ENCODE results near the gene CXCL10. TPM values are rescaled to one million over a fixed set of nuclear protein-coding genes. Genes with fewer than 3 reads are reported as not detected.

Gene CXCL10
- total and polyA plus RNA-seq, 10 of the 15 experiments (the other 5 are each of a cell fraction or from before 2014, with no cell fraction given), result 0.46 to 19.5 (median 2.6) TPM

- POLR2A ChIA-PET, result no interaction called here
- no TSS peak for BruUV-seq (replicated peaks)
- H3K4me2 ChIP-seq (ENCODE audit: control insufficient read depth, insufficient read depth), result no peak overlapping the region
- H3K9me3 ChIP-seq (replicated peaks; ENCODE audit: control insufficient read depth, insufficient read depth, low read length), result no peaks in the 10 kb centered on the region
- H4K20me1 ChIP-seq (ENCODE audit: control insufficient read depth, insufficient read depth), result no peaks in the 10 kb centered on the region
- CTCF ChIA-PET, result no interaction called here
- no peaks in the 10 kb centered on the region for H3K79me2 ChIP-seq (ENCODE audit: control insufficient read depth, insufficient read depth, low read length)
- RAD21 ChIA-PET (ENCODE audit: unreplicated experiment), result no interaction called here
- H3K9ac ChIP-seq (ENCODE audit: control insufficient read depth, insufficient read depth, low read length), result no peak overlapping the region
- FAIRE-seq, result no peak
- intact Hi-C loops (cut with micrococcal nuclease; ENCODE audit: unreplicated experiment), result no loop called here
- H3K36me3 ChIP-seq (ENCODE audit: control insufficient read depth in 2 of 2, insufficient read depth in 2 of 2, low read length in 1 of 2), result peaks cover 1 to 32% of the 10 kb centered on the region in 2 experiments
- SMC1A ChIA-PET (ENCODE audit: uncharacterized antibody, unreplicated experiment), result no interaction called here
- no peak overlapping the region for H2AFZ ChIP-seq (ENCODE audit: control insufficient read depth, low read depth, low read length)
- no peak for ATAC-seq
- no peaks in the 10 kb centered on the region for H3K4me1 ChIP-seq (ENCODE audit: control insufficient read depth, insufficient read depth, low read length)
- DNase-seq (ENCODE audit: low read depth, low spot score), result no peak
- in situ Hi-C loops (cut with MboI), result no loop called here
- no peak overlapping the region for H3K27ac ChIP-seq (ENCODE audit: control insufficient read depth, insufficient read depth)
- TF ChIP-seq ELK1 (IDR thresholded peaks at IDR 0.05; ENCODE audit: low read depth, low read length), result no peak
- TF ChIP-seq RAD51 (IDR thresholded peaks at IDR 0.05), result no peak
- H3K4me3 ChIP-seq, result no peak overlapping the region
- no peaks in the 10 kb centered on the region for H3K27me3 ChIP-seq (replicated peaks in 1 of 2; ENCODE audit: control insufficient read depth in 2 of 2, insufficient read depth in 2 of 2, low read length in 1 of 2)
These were observed 49.5 kb downstream of the CXCL10 start for GRCh38 chr4:75973766-75974165.

Other genes with a start within 250 kb of the CXCL10 start
Only the 7 nearest of the 9 such genes appear.
- gene PPEF2, start 121.0 kb downstream of the CXCL10 start, total RNA-seq (2014; rRNA removed), result not detected in 2 replicates
- not detected in 2 replicates for gene PPEF2, start 121.0 kb downstream of the CXCL10 start, total RNA-seq (2014; rRNA removed; fragmentation: Illumina TruSeq; extraction: Trizol)
- not detected in 2 replicates for gene PPEF2, start 121.0 kb downstream of the CXCL10 start, total RNA-seq (2021)
- gene PPEF2, start 121.0 kb downstream of the CXCL10 start, polyA plus RNA-seq (2011; rRNA removed), result not detected in 2 replicates
- gene PPEF2, start 121.0 kb downstream of the CXCL10 start, polyA plus RNA-seq (2014; fragmentation: Illumina TruSeq; extraction: Trizol), result not detected in 2 replicates
- not detected for gene PPEF2, start 121.0 kb downstream of the CXCL10 start, polyA plus RNA-seq (2014; fragmentation: Nextera tagmentation; extraction: Ambion mirVana)
- not detected in 2 replicates for gene PPEF2, start 121.0 kb downstream of the CXCL10 start, polyA plus RNA-seq (2014; rRNA removed)
- gene PPEF2, start 121.0 kb downstream of the CXCL10 start, polyA plus RNA-seq (2016; fragmentation: Nextera tagmentation; extraction: Ambion mirVana), result not detected
- 3.3 and 4.0 TPM in 2 replicates for gene NAAA, start 82.5 kb downstream of the CXCL10 start, total RNA-seq (2014; rRNA removed)
- 1.9 and 2.9 TPM in 2 replicates for gene NAAA, start 82.5 kb downstream of the CXCL10 start, total RNA-seq (2014; rRNA removed; fragmentation: Illumina TruSeq; extraction: Trizol)
- gene NAAA, start 82.5 kb downstream of the CXCL10 start, total RNA-seq (2021), result 3.4 and 4.9 TPM in 2 replicates
- gene NAAA, start 82.5 kb downstream of the CXCL10 start, polyA plus RNA-seq (2011; rRNA removed), result 0.60 and 0.71 TPM in 2 replicates
- gene NAAA, start 82.5 kb downstream of the CXCL10 start, polyA plus RNA-seq (2014; fragmentation: Illumina TruSeq; extraction: Trizol), result 3.2 and 3.3 TPM in 2 replicates
- gene NAAA, start 82.5 kb downstream of the CXCL10 start, polyA plus RNA-seq (2014; fragmentation: Nextera tagmentation; extraction: Ambion mirVana), result 1 to 10 TPM; 1.2 to 1.4 TPM
- 2.8 and 4.2 TPM in 2 replicates for gene NAAA, start 82.5 kb downstream of the CXCL10 start, polyA plus RNA-seq (2014; rRNA removed)
- gene NAAA, start 82.5 kb downstream of the CXCL10 start, polyA plus RNA-seq (2016; fragmentation: Nextera tagmentation; extraction: Ambion mirVana), result 1 to 10 TPM; 1.9 to 4.0 TPM
- gene SDAD1, start 32.6 kb downstream of the CXCL10 start, total RNA-seq (2014; rRNA removed), result 20.5 and 21.2 TPM in 2 replicates
- 34.8 and 36.7 TPM in 2 replicates for gene SDAD1, start 32.6 kb downstream of the CXCL10 start, total RNA-seq (2014; rRNA removed; fragmentation: Illumina TruSeq; extraction: Trizol)
- gene SDAD1, start 32.6 kb downstream of the CXCL10 start, total RNA-seq (2021), result 34.0 and 34.3 TPM in 2 replicates
- gene SDAD1, start 32.6 kb downstream of the CXCL10 start, polyA plus RNA-seq (2011; rRNA removed), result 27.1 and 35.6 TPM in 2 replicates
- gene SDAD1, start 32.6 kb downstream of the CXCL10 start, polyA plus RNA-seq (2014; fragmentation: Illumina TruSeq; extraction: Trizol), result 45.5 and 48.2 TPM in 2 replicates
- 10 to 100 TPM; 46.0 to 84.4 TPM for gene SDAD1, start 32.6 kb downstream of the CXCL10 start, polyA plus RNA-seq (2014; fragmentation: Nextera tagmentation; extraction: Ambion mirVana)
- 18.5 and 22.3 TPM in 2 replicates for gene SDAD1, start 32.6 kb downstream of the CXCL10 start, polyA plus RNA-seq (2014; rRNA removed)
- 10 to 100 TPM; 63.3 to 75.0 TPM for gene SDAD1, start 32.6 kb downstream of the CXCL10 start, polyA plus RNA-seq (2016; fragmentation: Nextera tagmentation; extraction: Ambion mirVana)
- 0.06 and 0.38 TPM in 2 replicates for gene CXCL9, start 16.0 kb downstream of the CXCL10 start, total RNA-seq (2014; rRNA removed)
- gene CXCL9, start 16.0 kb downstream of the CXCL10 start, total RNA-seq (2014; rRNA removed; fragmentation: Illumina TruSeq; extraction: Trizol), result 0.22 and 0.32 TPM in 2 replicates
- 0.19 and 0.21 TPM in 2 replicates for gene CXCL9, start 16.0 kb downstream of the CXCL10 start, total RNA-seq (2021)
- 0.03 TPM in 1 of 2 replicates, not detected in the other for gene CXCL9, start 16.0 kb downstream of the CXCL10 start, polyA plus RNA-seq (2011; rRNA removed)
- 0.46 and 1.0 TPM in 2 replicates for gene CXCL9, start 16.0 kb downstream of the CXCL10 start, polyA plus RNA-seq (2014; fragmentation: Illumina TruSeq; extraction: Trizol)
- under 1 TPM; 0.03 to 0.07 TPM for gene CXCL9, start 16.0 kb downstream of the CXCL10 start, polyA plus RNA-seq (2014; fragmentation: Nextera tagmentation; extraction: Ambion mirVana)
- 0.24 and 0.32 TPM in 2 replicates for gene CXCL9, start 16.0 kb downstream of the CXCL10 start, polyA plus RNA-seq (2014; rRNA removed)
- under 1 TPM; 0.23 to 0.25 TPM for gene CXCL9, start 16.0 kb downstream of the CXCL10 start, polyA plus RNA-seq (2016; fragmentation: Nextera tagmentation; extraction: Ambion mirVana)
- gene CXCL11, start 12.6 kb upstream of the CXCL10 start, total RNA-seq (2014; rRNA removed), result not detected in 2 replicates
- gene CXCL11, start 12.6 kb upstream of the CXCL10 start, total RNA-seq (2014; rRNA removed; fragmentation: Illumina TruSeq; extraction: Trizol), result not detected in 2 replicates
- gene CXCL11, start 12.6 kb upstream of the CXCL10 start, total RNA-seq (2021), result not detected in 2 replicates
- gene CXCL11, start 12.6 kb upstream of the CXCL10 start, polyA plus RNA-seq (2011; rRNA removed), result not detected in 2 replicates
- gene CXCL11, start 12.6 kb upstream of the CXCL10 start, polyA plus RNA-seq (2014; fragmentation: Illumina TruSeq; extraction: Trizol), result 0.17 TPM in 1 of 2 replicates, not detected in the other
- under 1 TPM in 1 of 2 experiments, not detected in 1; 0.04 TPM for gene CXCL11, start 12.6 kb upstream of the CXCL10 start, polyA plus RNA-seq (2014; fragmentation: Nextera tagmentation; extraction: Ambion mirVana)
- not detected in 2 replicates for gene CXCL11, start 12.6 kb upstream of the CXCL10 start, polyA plus RNA-seq (2014; rRNA removed)
- not detected for gene CXCL11, start 12.6 kb upstream of the CXCL10 start, polyA plus RNA-seq (2016; fragmentation: Nextera tagmentation; extraction: Ambion mirVana)
- gene ART3, start 51.2 kb upstream of the CXCL10 start, total RNA-seq (2014; rRNA removed), result not detected in 2 replicates
- not detected in 2 replicates for gene ART3, start 51.2 kb upstream of the CXCL10 start, total RNA-seq (2014; rRNA removed; fragmentation: Illumina TruSeq; extraction: Trizol)
- gene ART3, start 51.2 kb upstream of the CXCL10 start, total RNA-seq (2021), result 0.13 TPM in 1 of 2 replicates, not detected in the other
- not detected in 2 replicates for gene ART3, start 51.2 kb upstream of the CXCL10 start, polyA plus RNA-seq (2011; rRNA removed)
- 0.18 TPM in 1 of 2 replicates, not detected in the other for gene ART3, start 51.2 kb upstream of the CXCL10 start, polyA plus RNA-seq (2014; fragmentation: Illumina TruSeq; extraction: Trizol)
- under 1 TPM in 1 of 2 experiments, not detected in 1; 0.29 TPM for gene ART3, start 51.2 kb upstream of the CXCL10 start, polyA plus RNA-seq (2014; fragmentation: Nextera tagmentation; extraction: Ambion mirVana)
- gene ART3, start 51.2 kb upstream of the CXCL10 start, polyA plus RNA-seq (2014; rRNA removed), result 0.23 TPM in 1 of 2 replicates, not detected in the other
- gene ART3, start 51.2 kb upstream of the CXCL10 start, polyA plus RNA-seq (2016; fragmentation: Nextera tagmentation; extraction: Ambion mirVana), result under 1 TPM in 1 of 2 experiments, not detected in 1; 0.50 TPM
- gene NUP54, start 124.9 kb upstream of the CXCL10 start, total RNA-seq (2014; rRNA removed), result 40.9 and 48.1 TPM in 2 replicates
- 51.9 and 52.9 TPM in 2 replicates for gene NUP54, start 124.9 kb upstream of the CXCL10 start, total RNA-seq (2014; rRNA removed; fragmentation: Illumina TruSeq; extraction: Trizol)
- gene NUP54, start 124.9 kb upstream of the CXCL10 start, total RNA-seq (2021), result 37.2 and 39.6 TPM in 2 replicates
- 69.0 and 122 TPM in 2 replicates for gene NUP54, start 124.9 kb upstream of the CXCL10 start, polyA plus RNA-seq (2011; rRNA removed)
- 44.1 and 54.6 TPM in 2 replicates for gene NUP54, start 124.9 kb upstream of the CXCL10 start, polyA plus RNA-seq (2014; fragmentation: Illumina TruSeq; extraction: Trizol)
- gene NUP54, start 124.9 kb upstream of the CXCL10 start, polyA plus RNA-seq (2014; fragmentation: Nextera tagmentation; extraction: Ambion mirVana), result 10 to 100 TPM; 17.5 to 27.7 TPM
- 31.1 and 33.6 TPM in 2 replicates for gene NUP54, start 124.9 kb upstream of the CXCL10 start, polyA plus RNA-seq (2014; rRNA removed)
- 10 to 100 TPM; 43.7 to 44.6 TPM for gene NUP54, start 124.9 kb upstream of the CXCL10 start, polyA plus RNA-seq (2016; fragmentation: Nextera tagmentation; extraction: Ambion mirVana)

All from GM12878 (cell line).